Measurements from ENCODE around the gene HEG1.

- TF ChIP-seq, protein P1, sequence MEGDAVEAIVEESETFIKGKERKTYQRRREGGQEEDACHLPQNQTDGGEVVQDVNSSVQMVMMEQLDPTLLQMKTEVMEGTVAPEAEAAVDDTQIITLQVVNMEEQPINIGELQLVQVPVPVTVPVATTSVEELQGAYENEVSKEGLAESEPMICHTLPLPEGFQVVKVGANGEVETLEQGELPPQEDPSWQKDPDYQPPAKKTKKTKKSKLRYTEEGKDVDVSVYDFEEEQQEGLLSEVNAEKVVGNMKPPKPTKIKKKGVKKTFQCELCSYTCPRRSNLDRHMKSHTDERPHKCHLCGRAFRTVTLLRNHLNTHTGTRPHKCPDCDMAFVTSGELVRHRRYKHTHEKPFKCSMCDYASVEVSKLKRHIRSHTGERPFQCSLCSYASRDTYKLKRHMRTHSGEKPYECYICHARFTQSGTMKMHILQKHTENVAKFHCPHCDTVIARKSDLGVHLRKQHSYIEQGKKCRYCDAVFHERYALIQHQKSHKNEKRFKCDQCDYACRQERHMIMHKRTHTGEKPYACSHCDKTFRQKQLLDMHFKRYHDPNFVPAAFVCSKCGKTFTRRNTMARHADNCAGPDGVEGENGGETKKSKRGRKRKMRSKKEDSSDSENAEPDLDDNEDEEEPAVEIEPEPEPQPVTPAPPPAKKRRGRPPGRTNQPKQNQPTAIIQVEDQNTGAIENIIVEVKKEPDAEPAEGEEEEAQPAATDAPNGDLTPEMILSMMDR (IDR thresholded peaks at IDR 0.05), result no peak
- TF ChIP-seq POLR2A (IDR thresholded peaks at IDR 0.05), result no peak
These were observed 119.8 kb downstream of the HEG1 start for GRCh38 chr3:124935794-124936542.
